HuH-7 (cell line): Measurements from ENCODE around the gene PCDHB13.
"Not testable (repeated sequence)": the region's sequence is repeated elsewhere in the genome, so short reads cannot be mapped to it uniquely, and the experiment has no call there.

Experiments used
- DNase-seq: peaks from one replicate; pipeline ENCODE4 v3.0.0; 2011; ENCODE audit warnings: low spot score

PCDHB13 gene

DNA sequence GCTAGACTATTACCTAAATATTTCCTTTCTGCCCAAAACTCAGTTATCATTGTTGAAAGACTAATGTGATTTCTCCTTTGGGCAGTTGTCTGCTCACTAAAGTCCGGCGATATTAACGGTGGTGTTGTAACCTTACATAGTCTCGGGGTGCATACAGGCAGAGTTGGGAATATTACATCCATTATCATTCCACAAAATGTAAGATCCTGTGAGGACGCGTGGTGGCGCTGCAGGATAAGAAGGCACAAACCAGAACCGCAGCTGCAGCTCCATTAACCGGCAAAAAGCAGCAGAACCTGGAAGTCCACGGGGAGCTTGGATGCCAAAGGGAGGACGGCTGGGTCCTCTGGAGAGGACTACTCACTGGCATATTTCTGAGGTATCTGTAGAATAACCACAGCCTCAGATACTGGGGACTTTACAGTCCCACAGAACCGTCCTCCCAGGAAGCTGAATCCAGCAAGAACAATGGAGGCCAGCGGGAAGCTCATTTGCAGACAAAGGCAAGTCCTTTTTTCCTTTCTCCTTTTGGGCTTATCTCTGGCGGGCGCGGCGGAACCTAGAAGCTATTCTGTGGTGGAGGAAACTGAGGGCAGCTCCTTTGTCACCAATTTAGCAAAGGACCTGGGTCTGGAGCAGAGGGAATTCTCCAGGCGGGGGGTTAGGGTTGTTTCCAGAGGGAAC is at the start of gene PCDHB13:
PCDHB13 (plus strand) TSS at position 264 of the 684 bp plus-strand sequence; CDS start at position 469, 205 bp downstream.
- DNase-seq, result peak; percentile 59

DNA sequence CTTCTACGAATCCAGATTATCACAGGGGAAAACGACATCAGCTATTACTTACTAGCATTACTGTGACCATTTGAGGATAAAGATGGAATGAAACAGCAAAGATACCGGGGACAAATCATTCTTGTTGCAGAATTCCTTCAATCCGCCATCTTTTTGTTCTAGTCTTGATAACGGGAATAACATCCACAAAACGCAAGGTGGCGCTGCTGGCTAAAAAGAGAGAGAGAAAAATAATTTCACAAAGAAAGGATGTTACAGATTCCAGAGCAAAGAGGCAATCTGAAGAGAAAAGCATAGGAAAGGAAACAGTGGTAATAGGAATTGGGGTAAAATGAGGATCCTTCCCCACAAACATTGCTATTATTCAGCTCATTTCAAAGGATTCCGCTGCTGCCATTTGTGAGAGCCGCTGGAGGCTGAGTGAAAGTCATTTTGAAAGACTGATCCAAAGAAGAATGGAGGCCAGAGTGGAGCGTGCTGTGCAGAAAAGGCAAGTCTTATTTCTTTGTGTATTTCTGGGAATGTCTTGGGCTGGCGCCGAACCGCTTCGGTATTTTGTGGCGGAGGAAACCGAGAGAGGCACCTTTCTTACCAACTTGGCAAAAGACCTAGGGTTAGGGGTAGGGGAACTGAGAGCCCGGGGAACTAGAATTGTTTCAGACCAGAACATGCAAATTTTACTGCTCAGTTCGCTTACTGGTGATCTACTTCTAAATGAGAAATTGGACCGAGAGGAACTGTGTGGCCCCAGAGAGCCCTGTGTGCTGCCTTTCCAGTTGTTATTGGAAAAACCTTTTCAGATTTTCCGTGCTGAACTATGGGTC is 41.1 kb upstream of the PCDHB13 start, which contains the start of gene PCDHB7:
PCDHB7 (plus strand) TSS at position 264 of the 824 bp plus-strand sequence; CDS start at position 456, 192 bp downstream.
- peak; percentile 50 for DNase-seq

DNA sequence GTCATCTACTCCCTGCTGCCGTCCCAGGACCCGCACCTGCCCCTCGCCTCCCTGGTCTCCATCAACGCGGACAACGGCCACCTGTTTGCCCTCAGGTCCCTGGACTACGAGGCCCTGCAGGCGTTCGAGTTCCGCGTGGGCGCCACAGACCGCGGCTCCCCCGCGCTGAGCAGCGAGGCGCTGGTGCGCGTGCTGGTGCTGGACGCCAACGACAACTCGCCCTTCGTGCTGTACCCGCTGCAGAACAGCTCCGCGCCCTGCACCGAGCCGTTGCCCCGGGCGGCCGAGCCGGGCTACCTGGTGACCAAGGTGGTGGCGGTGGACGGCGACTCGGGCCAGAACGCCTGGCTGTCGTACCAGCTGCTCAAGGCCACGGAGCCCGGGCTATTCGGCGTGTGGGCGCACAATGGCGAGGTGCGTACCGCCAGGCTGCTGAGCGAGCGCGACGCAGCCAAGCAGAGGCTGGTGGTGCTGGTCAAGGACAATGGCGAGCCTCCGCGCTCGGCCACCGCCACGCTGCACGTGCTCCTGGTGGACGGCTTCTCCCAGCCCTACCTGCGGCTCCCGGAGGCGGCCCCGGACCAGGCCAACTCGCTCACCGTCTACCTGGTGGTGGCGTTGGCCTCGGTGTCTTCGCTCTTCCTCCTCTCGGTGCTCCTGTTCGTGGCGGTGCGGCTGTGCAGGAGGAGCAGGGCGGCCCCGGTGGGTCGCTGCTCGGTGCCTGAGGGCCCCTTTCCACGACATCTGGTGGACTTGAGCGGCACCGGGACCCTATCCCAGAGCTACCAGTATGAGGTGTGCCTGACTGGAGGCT is 39.2 kb upstream of the PCDHB13 start:
- not testable (repeated sequence) for DNase-seq

DNA sequence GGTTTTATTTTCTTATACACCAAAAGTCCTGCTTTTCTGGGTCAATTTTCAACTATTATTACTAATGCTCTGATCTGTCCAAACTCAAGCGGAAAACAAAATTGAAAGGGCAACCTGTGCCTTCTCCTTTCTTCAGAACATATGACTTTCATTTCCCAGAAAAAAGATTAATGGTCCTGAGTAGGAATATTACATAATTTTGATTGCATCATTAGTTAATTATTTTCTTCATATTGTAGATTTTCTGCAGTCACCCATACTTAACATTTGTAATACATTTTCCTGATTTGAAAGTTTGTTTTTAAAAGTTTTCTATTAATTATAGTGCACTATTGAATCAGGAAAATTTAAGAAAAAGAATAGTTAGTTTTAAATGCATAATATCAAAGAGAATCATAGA is 37.8 kb upstream of the PCDHB13 start:
- no peak for DNase-seq

DNA sequence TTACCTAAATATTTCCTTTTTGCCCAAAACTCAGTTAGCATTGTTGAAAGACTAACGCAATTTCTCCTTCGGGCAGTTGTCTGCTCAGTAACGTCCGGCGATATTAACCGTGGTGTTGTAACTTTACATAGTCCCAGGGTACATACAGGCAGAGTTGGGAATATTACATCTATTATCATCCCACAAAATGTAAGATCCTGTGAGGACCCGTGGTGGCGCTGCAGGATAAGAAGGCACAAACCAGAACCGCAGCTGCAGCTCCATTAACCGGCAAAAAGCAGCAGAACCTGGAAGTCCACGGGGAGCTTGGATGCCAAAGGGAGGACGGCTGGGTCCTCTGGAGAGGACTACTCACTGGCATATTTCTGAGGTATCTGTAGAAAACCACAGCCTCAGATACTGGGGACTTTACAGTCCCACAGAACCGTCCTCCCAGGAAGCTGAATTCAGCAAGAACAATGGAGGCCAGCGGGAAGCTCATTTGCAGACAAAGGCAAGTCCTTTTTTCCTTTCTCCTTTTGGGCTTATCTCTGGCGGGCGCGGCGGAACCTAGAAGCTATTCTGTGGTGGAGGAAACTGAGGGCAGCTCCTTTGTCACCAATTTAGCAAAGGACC is 36.0 kb upstream of the PCDHB13 start, which contains the start of gene PCDHB8:
PCDHB8 (plus strand) TSS at position 214 of the 615 bp plus-strand sequence; CDS start at position 459, 245 bp downstream.
- peak; percentile 90 for DNase-seq

DNA sequence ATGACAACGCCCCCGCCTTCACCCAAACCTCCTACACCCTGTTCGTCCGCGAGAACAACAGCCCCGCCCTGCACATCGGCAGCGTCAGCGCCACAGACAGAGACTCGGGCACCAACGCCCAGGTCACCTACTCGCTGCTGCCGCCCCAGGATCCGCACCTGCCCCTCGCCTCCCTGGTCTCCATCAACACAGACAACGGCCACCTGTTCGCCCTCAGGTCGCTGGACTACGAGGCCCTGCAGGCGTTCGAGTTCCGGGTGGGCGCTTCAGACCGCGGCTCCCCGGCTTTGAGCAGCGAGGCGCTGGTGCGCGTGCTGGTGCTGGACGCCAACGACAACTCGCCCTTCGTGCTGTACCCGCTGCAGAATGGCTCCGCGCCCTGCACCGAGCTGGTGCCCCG is 34.3 kb upstream of the PCDHB13 start:
- DNase-seq, result not testable (repeated sequence)

DNA sequence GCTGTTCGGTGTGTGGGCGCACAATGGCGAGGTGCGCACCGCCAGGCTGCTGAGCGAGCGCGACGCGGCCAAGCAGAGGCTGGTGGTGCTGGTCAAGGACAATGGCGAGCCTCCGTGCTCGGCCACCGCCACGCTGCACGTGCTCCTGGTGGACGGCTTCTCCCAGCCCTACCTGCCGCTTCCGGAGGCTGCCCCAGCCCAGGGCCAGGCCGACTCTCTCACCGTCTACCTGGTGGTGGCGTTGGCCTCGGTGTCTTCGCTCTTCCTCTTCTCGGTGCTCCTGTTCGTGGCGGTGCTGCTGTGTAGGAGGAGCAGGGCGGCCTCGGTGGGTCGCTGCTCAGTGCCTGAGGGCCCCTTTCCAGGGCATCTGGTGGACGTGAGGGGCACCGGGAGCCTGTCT is 33.8 kb upstream of the PCDHB13 start:
- DNase-seq, result not testable (repeated sequence)

DNA sequence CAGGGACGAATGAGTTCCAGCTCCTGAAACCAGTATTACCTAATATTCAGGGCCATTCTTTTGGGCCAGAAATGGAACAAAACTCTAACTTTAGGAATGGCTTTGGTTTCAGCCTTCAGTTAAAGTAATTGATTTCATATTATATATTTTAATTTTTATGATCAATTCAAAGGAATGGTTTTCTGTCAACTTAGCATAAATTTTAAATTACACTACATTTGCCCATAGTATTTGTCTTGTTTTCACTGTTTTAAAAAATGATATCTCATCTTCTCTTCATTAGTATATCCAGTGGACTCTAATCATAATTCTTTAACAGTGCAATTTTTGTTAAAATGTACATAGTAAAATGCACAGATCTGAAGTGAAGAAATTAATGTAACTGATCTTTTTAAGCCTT is 33.4 kb upstream of the PCDHB13 start:
- no peak for DNase-seq

DNA sequence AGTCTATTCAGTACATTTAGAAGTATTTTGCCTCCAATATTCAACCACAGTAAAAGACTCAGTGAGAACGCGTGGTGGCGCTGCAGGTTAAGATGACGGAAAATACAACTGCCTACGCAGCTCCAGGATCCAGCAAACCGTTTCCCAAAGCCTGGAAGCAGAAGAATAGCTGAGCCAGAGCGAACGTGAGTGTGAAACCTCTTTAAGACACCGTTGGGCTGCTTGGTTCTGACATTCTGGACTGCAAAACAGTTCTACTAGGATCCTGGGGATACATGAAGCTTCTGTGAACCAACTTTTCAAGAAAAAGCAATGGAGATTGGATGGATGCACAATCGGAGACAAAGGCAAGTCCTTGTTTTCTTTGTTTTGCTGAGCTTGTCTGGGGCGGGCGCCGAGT is 31.5 kb upstream of the PCDHB13 start, which contains the start of gene PCDHB16:
PCDHB16 (plus strand) TSS at position 140 of the 400 bp plus-strand sequence; CDS start at position 313, 173 bp downstream.
- no peak for DNase-seq

DNA sequence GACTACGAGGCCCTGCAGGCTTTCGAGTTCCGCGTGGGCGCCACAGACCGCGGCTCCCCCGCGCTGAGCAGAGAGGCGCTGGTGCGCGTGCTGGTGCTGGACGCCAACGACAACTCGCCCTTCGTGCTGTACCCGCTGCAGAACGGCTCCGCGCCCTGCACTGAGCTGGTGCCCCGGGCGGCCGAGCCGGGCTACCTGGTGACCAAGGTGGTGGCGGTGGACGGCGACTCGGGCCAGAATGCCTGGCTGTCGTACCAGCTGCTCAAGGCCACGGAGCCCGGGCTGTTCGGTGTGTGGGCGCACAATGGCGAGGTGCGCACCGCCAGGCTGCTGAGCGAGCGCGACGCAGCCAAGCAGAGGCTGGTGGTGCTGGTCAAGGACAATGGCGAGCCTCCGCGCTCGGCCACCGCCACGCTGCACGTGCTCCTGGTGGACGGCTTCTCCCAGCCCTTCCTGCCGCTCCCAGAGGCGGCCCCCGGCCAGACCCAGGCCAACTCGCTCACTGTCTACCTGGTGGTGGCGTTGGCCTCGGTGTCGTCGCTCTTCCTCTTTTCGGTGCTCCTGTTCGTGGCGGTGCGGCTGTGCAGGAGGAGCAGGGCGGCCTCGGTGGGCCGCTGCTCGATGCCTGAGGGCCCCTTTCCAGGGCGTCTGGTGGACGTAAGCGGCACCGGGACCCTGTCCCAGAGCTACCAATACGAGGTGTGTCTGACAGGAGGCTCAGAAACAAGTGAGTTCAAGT is 29.4 kb upstream of the PCDHB13 start:
- not testable (repeated sequence) for DNase-seq

DNA sequence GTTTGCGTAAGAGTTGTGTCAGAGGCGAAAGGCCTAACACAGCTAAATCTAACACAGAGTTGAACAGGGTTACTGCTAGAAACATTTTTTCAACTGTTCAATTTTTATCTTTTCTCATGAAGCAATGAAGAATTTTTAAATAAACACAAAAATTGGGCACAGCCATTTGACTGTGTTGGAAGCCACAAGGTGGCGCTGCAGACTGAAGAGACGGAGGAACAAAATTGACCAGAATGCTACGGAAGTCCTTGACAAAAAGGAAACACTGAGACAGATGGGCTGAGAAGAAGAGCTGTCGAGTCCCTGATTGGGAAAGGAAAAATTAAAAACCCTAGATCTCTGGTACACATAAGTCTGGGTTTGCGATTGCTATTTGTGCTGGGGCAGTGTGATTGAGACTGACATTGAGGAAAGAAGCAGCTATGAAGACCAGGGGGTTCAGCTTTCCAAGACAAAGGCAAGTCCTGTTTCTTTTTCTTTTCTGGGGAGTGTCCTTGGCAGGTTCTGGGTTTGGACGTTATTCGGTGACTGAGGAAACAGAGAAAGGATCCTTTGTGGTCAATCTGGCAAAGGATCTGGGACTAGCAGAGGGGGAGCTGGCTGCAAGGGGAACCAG is 26.7 kb upstream of the PCDHB13 start, which contains the start of gene PCDHB9:
PCDHB9 (plus strand) TSS at position 265 of the 616 bp plus-strand sequence; CDS start at position 423, 158 bp downstream.
- peak; percentile 63 for DNase-seq

DNA sequence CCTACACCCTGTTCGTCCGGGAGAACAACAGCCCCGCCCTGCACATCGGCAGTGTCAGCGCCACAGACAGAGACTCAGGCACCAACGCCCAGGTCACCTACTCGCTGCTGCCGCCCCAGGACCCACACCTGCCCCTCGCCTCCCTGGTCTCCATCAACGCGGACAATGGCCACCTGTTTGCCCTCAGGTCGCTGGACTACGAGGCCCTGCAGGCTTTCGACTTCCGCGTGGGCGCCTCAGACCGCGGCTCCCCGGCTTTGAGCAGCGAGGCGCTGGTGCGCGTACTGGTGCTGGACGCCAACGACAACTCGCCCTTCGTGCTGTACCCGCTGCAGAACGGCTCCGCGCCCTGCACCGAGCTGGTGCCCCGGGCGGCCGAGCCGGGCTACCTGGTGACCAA is 25.0 kb upstream of the PCDHB13 start:
- not testable (repeated sequence) for DNase-seq

DNA sequence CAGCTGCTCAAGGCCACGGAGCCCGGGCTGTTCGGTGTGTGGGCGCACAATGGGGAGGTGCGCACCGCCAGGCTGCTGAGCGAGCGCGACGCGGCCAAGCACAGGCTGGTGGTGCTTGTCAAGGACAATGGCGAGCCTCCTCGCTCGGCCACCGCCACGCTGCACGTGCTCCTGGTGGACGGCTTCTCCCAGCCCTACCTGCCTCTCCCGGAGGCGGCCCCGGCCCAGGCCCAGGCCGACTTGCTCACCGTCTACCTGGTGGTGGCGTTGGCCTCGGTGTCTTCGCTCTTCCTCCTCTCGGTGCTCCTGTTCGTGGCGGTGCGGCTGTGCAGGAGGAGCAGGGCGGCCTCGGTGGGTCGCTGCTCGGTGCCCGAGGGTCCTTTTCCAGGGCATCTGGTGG is 24.6 kb upstream of the PCDHB13 start:
- not testable (repeated sequence) for DNase-seq

DNA sequence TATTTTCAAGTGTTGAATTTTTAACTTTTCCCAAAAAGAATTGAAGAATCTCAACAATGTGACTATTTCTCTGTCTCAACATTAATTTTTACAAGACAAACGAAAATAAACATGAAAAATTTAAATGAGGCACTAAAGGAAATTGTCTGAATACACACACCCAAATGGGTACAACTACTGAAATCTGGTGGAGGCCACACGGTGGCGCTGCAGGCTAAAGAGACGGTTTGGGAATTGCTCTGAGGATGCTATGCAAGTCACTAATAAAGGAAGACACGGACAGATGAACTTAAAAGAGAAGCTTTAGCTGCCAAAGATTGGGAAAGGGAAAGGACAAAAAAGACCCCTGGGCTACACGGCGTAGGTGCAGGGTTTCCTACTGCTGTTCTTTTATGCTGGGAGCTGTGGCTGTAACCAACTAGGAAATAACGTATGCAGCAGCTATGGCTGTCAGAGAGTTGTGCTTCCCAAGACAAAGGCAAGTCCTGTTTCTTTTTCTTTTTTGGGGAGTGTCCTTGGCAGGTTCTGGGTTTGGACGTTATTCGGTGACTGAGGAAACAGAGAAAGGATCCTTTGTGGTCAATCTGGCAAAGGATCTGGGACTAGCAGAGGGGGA is 21.5 kb upstream of the PCDHB13 start, which contains the start of gene PCDHB10:
PCDHB10 (plus strand) TSS at position 244 of the 616 bp plus-strand sequence; CDS start at position 444, 200 bp downstream.
- peak; percentile 82 for DNase-seq

DNA sequence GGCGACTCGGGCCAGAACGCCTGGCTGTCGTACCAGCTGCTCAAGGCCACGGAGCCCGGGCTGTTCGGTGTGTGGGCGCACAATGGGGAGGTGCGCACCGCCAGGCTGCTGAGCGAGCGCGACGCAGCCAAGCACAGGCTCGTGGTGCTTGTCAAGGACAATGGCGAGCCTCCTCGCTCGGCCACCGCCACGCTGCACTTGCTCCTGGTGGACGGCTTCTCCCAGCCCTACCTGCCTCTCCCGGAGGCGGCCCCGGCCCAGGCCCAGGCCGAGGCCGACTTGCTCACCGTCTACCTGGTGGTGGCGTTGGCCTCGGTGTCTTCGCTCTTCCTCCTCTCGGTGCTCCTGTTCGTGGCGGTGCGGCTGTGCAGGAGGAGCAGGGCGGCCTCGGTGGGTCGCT is 19.4 kb upstream of the PCDHB13 start:
- DNase-seq, result not testable (repeated sequence)

DNA sequence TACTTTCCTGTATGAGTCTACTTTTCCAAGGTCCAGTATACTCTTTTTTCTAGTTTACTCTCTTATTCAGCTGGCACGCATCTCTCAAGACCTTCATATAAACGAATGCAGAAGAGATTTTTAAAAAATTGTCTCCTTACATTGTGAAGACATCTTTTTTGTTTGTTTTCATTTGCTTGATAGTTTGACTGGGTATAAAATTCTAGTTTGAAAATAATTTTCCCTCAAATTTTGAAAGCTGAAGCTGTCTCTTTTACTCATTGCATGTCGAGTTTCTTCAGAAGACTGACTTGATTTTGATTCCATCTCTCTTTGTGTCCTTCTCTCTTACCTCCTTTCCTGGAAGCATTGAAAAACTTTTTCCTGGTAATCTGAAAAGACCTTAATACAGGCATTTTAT is 17.4 kb upstream of the PCDHB13 start:
- DNase-seq, result no peak

DNA sequence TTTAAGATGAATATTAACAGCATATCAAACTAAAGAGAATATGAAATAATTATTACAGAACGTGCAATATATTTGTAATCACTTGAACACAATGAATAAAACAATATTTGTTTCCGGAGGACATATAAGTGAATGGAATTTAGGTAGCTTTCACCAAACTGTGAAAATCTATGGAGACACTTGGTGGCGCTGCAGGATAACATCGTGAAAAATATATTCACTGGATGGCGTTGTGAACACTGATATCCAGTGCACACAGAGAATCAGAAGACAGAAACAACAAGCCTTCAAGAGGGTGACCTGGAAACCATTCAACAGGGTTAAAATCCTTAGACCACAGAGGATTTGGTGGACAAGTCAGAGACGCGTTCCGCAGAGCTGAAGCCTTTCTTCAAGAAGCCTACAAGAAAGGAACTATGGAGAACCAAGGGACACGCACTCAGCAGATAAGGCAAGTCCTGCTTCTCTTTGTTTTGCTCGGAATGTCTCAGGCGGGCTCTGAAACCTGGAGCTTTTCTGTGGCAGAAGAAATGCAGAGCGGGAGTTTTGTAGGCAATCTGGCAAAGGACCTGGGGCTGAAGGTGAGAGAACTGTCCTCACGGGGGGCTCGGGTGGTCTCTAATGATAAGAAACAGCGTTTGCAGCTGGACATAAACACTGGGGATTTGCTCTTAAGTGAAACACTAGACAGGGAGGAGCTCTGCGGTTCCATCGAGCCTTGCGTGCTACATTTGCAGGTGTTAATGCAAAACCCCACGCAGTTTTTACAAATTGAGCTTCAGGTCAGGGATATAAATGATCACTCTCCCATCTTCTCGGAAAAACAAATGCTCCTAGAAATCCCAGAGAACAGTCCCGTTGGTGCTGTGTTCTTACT is 14.1 kb upstream of the PCDHB13 start, which contains the start of gene PCDHB11:
PCDHB11 (plus strand) TSS at position 269 of the 877 bp plus-strand sequence; CDS start at position 417, 148 bp downstream.
- peak; percentile 77 for DNase-seq

DNA sequence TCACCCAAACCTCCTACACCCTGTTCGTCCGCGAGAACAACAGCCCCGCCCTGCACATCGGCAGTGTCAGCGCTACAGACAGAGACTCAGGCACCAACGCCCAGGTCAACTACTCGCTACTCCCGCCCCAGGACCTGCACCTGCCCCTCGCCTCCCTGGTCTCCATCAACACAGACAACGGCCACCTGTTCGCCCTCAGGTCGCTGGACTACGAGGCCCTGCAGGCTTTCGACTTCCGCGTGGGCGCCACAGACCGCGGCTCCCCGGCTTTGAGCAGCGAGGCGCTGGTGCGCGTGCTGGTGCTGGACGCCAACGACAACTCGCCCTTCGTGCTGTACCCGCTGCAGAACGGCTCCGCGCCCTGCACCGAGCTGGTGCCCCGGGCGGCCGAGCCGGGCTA is 12.6 kb upstream of the PCDHB13 start:
- DNase-seq, result not testable (repeated sequence)
